Activated naive CD4-positive, alpha-beta T cell (primary cell): ENCODE measurements around the gene DUSP10.

Experiments
- DNase-seq, 4 experiments: peaks; one replicate each; lab custom pipeline; 2025; lab: John Stamatoyannopoulos, UW

Gene DUSP10

GRCh38 chr1:221732052-221732451 is 9.8 kb downstream of the DUSP10 start:
- no peak for DNase-seq

GRCh38 chr1:221729771-221730330 is 12.0 kb downstream of the DUSP10 start:
- DNase-seq: no peak

GRCh38 chr1:221728037-221728505 is 13.8 kb downstream of the DUSP10 start:
- DNase-seq: no peak

- no peak for DNase-seq
These were observed 14.5 kb downstream of the DUSP10 start for GRCh38 chr1:221727146-221728036.

- DNase-seq: no peak
These were observed 15.9 kb downstream of the DUSP10 start for GRCh38 chr1:221725735-221726672.

- no peak for DNase-seq
These were observed 16.8 kb downstream of the DUSP10 start for GRCh38 chr1:221724931-221725605.

- no peak for DNase-seq
These were observed 18.0 kb downstream of the DUSP10 start for GRCh38 chr1:221723848-221724236.

GRCh38 chr1:221723018-221723847 is 18.7 kb downstream of the DUSP10 start:
- DNase-seq: no peak

GRCh38 chr1:221722254-221723017 is 19.5 kb downstream of the DUSP10 start:
- no peak for DNase-seq

GRCh38 chr1:221720545-221720944 is 21.3 kb downstream of the DUSP10 start:
- no peak for DNase-seq

GRCh38 chr1:221719987-221720386 is 21.9 kb downstream of the DUSP10 start:
- no peak for DNase-seq

- DNase-seq: no peak
These were observed 22.7 kb downstream of the DUSP10 start for GRCh38 chr1:221719278-221719597.

- no peak for DNase-seq
These were observed 23.3 kb downstream of the DUSP10 start for GRCh38 chr1:221718381-221719277.

- no peak for DNase-seq
These were observed 24.4 kb downstream of the DUSP10 start for GRCh38 chr1:221717485-221717853.

- no peak for DNase-seq
These were observed 25.0 kb downstream of the DUSP10 start for GRCh38 chr1:221716713-221717484.

- DNase-seq: no peak
These were observed 26.3 kb downstream of the DUSP10 start for GRCh38 chr1:221715321-221716169.
